K562 (cell line): ENCODE measurements around the gene EPX. TPM values are rescaled to one million over a fixed set of nuclear protein-coding genes. Genes with fewer than 3 reads are reported as not detected.

Experiments
- CHD7 ChIP-seq: fragments of 200-600 bp; sonication (generic); IDR thresholded peaks from one replicate; pipeline ENCODE4 v1.6.1; 2012; ENCODE audit warnings: mild to moderate bottlenecking, low read depth, low read length, inconsistent platforms
- polyA plus RNA-seq, 8 experiments: library from polyadenylated mRNA; depleted of rRNA in 4 of 8; stranded (reverse) in 5 of 8; unstranded in 3 of 8; fragments of >200 nt; fragmentation: Nextera tagmentation in 2 of 8; fragmentation: Illumina TruSeq in 1 of 8; extraction: Ambion mirVana in 2 of 8; extraction: Trizol in 1 of 8; gene quantifications; 2 replicates each; pipeline versions ENCODE4 v1.2.1 to v1.2.3, GENCODE V29; 2011 to 2014; ENCODE audit warnings: inconsistent platforms in 1 of 8, missing spikeins in 1 of 8
- total RNA-seq, 7 experiments: library from RNA; depleted of rRNA in 6 of 7; stranded (reverse); fragments of >200 nt in 6 of 7; fragmentation: Illumina TruSeq in 2 of 7; extraction: Trizol in 2 of 7; gene quantifications; 2 replicates each; pipeline versions ENCODE4 v1.2.1 to v1.2.3, GENCODE V29; 2011 to 2021; ENCODE audit warnings: low replicate concordance in 1 of 7

The EPX gene
- total and polyA plus RNA-seq, 9 of the 15 experiments (the other 6 are each of a cell fraction or from before 2014, with no cell fraction given) = 0.07 to 0.33 (median 0.19) TPM; not detected in 3

DNA sequence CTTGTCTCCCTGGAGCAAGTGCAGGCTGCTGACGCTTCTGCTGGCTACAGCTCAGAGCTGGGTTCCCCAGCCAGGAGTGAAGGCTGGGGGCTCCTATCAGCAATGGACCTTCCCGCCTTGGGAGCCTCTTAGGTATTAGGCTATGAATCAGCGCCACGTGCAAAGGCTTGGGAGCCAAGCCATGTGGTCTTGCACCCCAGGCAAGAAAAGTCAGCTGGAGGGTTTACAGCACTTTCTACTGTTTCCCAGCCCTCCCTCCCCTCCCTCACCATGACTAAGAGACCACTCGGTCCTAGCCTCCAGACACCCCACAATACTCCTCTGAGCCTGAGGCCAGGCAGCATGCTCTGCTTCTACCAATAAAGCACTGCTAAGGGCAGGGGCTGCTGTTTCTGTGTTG is 12.3 kb downstream of the EPX start (continued):
- no peak for TF ChIP-seq CHD7
